ENCODE data around the gene KCNMA1.

- TF ChIP-seq POLR2AphosphoS5 (IDR thresholded peaks at IDR 0.05) (no peak), CTCF (IDR thresholded peaks at IDR 0.05) (no peak), EP300 (IDR thresholded peaks at IDR 0.05) (no peak)
These were observed 610.0 kb downstream of the KCNMA1 start for GRCh38 chr10:77027576-77027975.
